Adipocyte (in vitro differentiated cells): Measurements from ENCODE around the gene IFNA10.
"Not testable (repeated sequence)": the region's sequence is repeated elsewhere in the genome, so short reads cannot be mapped to it uniquely, and the experiment has no call there.

Source experiments
- DNase-seq: peaks from one replicate; pipeline ENCODE4 v3.0.0-alpha.2; 2015; ENCODE audit warnings: low read depth
- H3K27me3 ChIP-seq: replicated peaks from 2 replicates; pipeline ENCODE4 v1.7.0; 2013; ENCODE audit warnings: mild to moderate bottlenecking, low read length, moderate library complexity; ENCODE audit not compliant: control insufficient read depth, insufficient read depth
- H3K36me3 ChIP-seq: 2 replicates; pipeline ENCODE4 v1.7.0; 2013; ENCODE audit warnings: low read length, mild to moderate bottlenecking, moderate library complexity; ENCODE audit not compliant: control insufficient read depth, insufficient read depth, severe bottlenecking
- H3K4me1 ChIP-seq: 2 replicates; pipeline ENCODE4 v1.7.0; 2013; ENCODE audit warnings: mild to moderate bottlenecking, low read length, moderate library complexity; ENCODE audit not compliant: control insufficient read depth, insufficient read depth
- H3K4me3 ChIP-seq: 2 replicates; pipeline ENCODE4 v1.7.0; 2013; ENCODE audit warnings: mild to moderate bottlenecking, low read length, moderate library complexity
- H3K9ac ChIP-seq: 2 replicates; pipeline ENCODE4 v1.7.0; 2013; ENCODE audit warnings: mild to moderate bottlenecking, low read length, moderate library complexity
- H3K9me3 ChIP-seq: 2 replicates; pipeline ENCODE4 v1.7.0; 2013; ENCODE audit warnings: mild to moderate bottlenecking, low read length, moderate library complexity; ENCODE audit not compliant: control insufficient read depth

The IFNA10 gene

DNA sequence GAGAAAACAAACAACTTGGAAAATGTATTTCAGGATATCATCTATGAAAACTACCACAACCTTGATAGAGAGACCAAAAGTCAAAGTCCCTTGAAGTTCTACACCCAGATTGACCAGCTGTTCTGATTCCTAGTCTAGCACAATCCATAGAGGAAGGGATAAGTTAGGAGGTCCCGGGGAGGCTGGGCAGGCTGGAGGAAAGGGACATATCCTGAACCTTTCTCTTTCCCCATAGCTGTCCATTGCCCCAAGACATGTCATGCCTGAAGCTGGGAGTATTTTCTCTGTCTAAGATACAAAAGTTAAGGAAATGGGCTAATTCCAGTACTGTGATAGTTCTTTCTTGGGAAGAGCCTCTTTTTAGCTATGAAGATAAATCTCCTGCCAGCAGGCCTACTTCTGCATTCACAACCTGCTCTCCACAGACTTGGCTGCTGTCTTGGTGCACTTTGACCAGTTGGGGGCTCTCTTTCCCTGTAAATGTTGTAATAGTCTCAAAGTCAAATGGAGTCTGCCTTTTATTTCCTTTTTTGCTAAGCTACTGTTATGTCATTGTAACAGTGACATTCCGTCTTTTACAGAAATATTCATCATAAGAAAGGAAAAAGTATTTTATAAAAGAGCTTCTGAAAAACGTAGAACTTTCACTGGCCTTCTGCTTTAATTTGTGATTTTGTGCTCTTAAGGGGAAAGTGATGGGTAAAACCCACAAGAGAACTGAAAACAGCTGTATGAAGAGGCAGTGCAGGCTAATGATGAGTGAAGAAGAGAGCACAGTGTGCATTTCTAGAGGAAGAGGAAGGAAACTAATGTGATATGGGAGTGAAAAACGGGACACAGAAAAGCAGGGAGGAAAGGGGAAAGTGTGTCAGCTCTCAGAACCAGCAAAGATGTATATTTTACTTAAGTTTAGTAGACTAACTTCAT lies 23.9 kb downstream of the IFNA10 start:
- not testable (repeated sequence) for H3K27me3 ChIP-seq
- peak; percentile 12 for DNase-seq

DNA sequence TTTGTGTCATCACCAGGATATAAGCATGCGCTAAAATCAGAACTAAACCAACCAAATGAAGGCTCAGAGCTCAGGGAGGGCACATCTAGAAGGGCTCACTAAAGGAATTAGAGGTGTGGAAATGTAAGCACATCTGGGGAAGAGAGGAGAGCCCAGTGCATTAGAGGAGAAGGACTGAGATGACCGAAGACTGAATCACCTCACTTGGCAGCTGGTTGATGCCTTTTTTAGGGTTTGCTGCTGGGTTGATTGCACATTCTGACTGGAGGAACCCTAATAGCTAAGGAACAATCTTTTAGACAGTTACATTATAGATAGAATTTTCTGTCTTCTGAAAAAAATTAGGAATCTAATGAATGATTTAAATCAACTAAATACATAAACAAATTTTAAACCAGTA lies 32.3 kb downstream of the IFNA10 start:
- Histone ChIP-seq H3K4me1 (no peaks in the 10 kb centered on the region), H3K36me3 (no peaks in the 10 kb centered on the region), H3K9ac (no peak overlapping the region), H3K27me3 (no peaks in the 10 kb centered on the region), H3K4me3 (no peak overlapping the region), H3K9me3 (no peaks in the 10 kb centered on the region)
- no peak for DNase-seq

More for the DNA sequence above, 23.9 kb downstream of the IFNA10 start:
- not testable (repeated sequence) for H3K4me1 ChIP-seq, H3K4me3 ChIP-seq, H3K36me3 ChIP-seq, H3K9me3 ChIP-seq, H3K9ac ChIP-seq

DNA sequence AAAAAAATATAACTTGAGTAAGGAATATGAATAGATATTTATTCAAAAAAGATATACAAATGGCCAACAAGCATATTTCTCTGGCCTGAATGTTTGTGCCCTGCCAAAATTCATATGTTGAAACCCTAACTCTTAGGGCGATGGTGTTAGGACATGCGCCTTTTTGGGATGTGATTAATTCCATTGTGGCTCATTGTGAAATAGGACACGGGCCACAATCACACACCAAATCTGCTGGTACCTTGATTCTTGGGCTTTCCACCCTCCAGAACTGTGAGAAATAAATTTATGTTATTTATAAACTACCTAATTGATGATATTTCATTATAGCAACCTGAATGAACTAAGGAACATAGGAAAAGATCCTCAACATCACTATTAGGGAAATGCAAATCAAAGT lies 34.8 kb downstream of the IFNA10 start:
- H3K36me3 ChIP-seq: no peaks in the 10 kb centered on the region
- no peaks in the 10 kb centered on the region for H3K9me3 ChIP-seq
- no peaks in the 10 kb centered on the region for H3K27me3 ChIP-seq
- no peak overlapping the region for H3K4me3 ChIP-seq
- no peaks in the 10 kb centered on the region for H3K4me1 ChIP-seq
- no peak overlapping the region for H3K9ac ChIP-seq
- DNase-seq: no peak

DNA sequence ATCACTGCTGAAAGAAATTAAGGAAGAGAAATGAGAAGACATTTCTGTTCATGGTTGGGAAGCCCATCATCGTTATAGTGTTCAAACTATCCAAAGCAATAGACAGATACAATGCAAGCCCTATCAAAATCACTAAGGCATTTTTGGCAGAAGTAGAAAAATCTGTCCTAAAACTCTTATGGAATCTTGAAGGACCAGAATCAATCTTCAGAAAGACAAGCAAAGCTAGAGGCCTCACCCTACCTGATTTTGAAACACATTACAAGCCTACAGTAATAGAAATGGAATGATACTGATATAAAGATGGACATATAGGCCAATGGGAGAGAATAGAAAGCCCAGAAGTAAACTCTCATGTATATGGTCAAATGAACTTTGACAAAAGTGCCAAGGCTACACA lies 35.6 kb downstream of the IFNA10 start:
- H3K27me3 ChIP-seq: no peaks in the 10 kb centered on the region
- H3K9me3 ChIP-seq: no peaks in the 10 kb centered on the region
- H3K4me1 ChIP-seq: no peaks in the 10 kb centered on the region
- H3K9ac ChIP-seq: no peak overlapping the region
- H3K4me3 ChIP-seq: no peak overlapping the region
- no peak for DNase-seq
- no peaks in the 10 kb centered on the region for H3K36me3 ChIP-seq

DNA sequence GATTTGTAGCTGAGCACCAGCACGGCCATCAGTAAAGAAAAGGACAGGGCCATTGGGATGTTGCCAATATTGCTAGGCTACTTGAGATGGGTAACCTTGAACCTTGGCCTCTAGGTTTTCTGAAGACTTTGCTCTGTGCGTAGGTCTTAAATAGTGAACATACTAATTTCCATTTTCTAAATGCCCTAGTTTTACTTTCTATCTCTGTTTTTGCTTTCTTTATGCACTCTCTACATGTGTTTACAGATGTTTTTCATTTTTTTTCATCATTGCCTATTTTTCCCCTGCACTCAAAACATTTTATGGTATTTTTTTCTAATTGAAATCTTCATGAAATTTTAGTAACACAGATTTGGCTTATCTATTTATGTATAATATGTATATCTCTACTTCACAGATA lies 40.4 kb downstream of the IFNA10 start, which contains the start of gene IFNA21:
Gene IFNA21, minus strand, starts transcription at position 101 of the 400 bp plus-strand sequence. Its CDS starts 48 bp downstream, at position 53.
- H3K36me3 ChIP-seq, H3K4me3 ChIP-seq, H3K4me1 ChIP-seq, H3K27me3 ChIP-seq, H3K9ac ChIP-seq, H3K9me3 ChIP-seq, DNase-seq: not testable (repeated sequence)

DNA sequence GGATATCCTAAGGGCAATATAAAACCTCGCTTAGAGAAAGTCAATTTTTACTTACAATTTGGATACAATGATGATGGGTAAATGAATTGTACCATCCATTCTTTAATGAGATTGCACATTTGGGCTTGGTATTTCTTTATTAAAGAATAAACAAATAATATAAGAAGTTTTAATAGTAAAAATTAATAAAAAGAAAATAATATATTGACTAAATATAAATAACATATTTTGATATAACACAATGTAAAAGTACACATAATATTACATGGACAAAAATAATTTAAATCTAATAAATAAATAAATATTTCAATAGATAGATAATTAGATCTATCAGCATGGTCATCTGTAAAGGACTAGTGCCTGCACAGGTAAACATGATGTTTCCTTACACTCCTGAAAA lies 41.4 kb downstream of the IFNA10 start:
- Histone ChIP-seq H3K36me3 (no peaks in the 10 kb centered on the region), H3K9me3 (no peaks in the 10 kb centered on the region), H3K4me3 (no peak overlapping the region), H3K4me1 (no peaks in the 10 kb centered on the region), H3K9ac (no peak overlapping the region), H3K27me3 (no peaks in the 10 kb centered on the region)
- DNase-seq: no peak

DNA sequence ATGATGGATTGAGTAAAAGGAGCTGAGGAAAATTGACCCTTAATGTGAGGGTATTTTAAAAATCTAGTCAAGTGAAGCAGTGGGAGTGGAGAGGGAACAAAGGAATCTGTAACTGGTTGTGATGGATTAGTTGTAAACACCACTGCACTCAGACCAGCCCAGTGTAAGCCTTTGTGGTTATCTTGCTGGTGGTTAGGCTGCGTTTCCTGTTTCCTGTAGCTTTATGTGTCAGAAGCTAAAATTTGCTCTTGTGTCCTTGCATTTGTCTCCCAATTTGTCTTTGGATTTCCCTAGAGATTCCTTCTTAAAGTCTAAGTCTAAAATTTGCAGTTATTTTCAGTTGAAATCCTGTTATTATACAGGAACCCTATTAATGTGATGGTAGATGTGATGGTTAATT lies 46.8 kb downstream of the IFNA10 start:
- Histone ChIP-seq H3K36me3 (no peaks in the 10 kb centered on the region), H3K4me3 (no peak overlapping the region), H3K9me3 (no peaks in the 10 kb centered on the region), H3K9ac (no peak overlapping the region), H3K27me3 (no peaks in the 10 kb centered on the region), H3K4me1 (no peaks in the 10 kb centered on the region)
- no peak for DNase-seq
